22Rv1 (cell line): Measurements from ENCODE around the gene TECPR2.

Source experiments
- H3K27ac ChIP-seq: fragments of 450-650 bp; 2 replicates; pipeline ENCODE4 v1.5.1; 2017
- ZFX ChIP-seq: fragments of 450-650 bp; IDR thresholded peaks from 2 replicates; pipeline ENCODE4 v1.6.1; 2017; ENCODE audit warnings: antibody characterized with exemption, borderline replicate concordance
- TF ChIP-seq, protein P1 (sequence below): fragments of 450-650 bp; IDR thresholded peaks from 2 replicates; pipeline ENCODE4 v1.5.1; 2017; ENCODE audit warnings: mild to moderate bottlenecking

TECPR2 gene

DNA sequence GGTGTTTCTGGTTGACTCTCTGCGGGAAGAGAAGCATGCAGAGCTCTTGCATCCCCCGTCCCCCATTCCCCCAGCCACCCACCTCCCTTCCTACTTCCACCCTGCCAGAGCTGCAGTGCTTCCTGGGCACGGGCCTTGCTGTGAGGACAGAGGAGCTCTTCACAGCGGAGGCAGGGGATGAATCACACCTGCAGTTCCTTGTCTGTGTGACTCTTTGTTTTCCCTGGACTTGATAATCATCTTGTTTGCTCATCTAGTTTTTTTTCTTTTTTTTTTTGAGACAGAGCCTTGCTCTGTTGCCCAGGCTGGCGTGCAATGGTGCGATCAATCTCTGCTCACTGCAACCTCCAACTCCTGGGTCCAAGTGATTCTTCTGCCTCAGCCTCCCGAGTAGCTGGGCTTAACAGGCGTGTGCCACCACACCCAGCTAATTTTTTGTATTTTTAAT is 119.1 kb downstream of the TECPR2 start:
- peak overlapping the region; percentile 44 for H3K27ac ChIP-seq

GRCh38 chr14:102484316-102484715 is 121.6 kb downstream of the TECPR2 start:
- H3K27ac ChIP-seq, result no peak overlapping the region

More for the DNA sequence above, 119.1 kb downstream of the TECPR2 start:
- TF ChIP-seq ZFX, result no peak
- TF ChIP-seq, protein P1, sequence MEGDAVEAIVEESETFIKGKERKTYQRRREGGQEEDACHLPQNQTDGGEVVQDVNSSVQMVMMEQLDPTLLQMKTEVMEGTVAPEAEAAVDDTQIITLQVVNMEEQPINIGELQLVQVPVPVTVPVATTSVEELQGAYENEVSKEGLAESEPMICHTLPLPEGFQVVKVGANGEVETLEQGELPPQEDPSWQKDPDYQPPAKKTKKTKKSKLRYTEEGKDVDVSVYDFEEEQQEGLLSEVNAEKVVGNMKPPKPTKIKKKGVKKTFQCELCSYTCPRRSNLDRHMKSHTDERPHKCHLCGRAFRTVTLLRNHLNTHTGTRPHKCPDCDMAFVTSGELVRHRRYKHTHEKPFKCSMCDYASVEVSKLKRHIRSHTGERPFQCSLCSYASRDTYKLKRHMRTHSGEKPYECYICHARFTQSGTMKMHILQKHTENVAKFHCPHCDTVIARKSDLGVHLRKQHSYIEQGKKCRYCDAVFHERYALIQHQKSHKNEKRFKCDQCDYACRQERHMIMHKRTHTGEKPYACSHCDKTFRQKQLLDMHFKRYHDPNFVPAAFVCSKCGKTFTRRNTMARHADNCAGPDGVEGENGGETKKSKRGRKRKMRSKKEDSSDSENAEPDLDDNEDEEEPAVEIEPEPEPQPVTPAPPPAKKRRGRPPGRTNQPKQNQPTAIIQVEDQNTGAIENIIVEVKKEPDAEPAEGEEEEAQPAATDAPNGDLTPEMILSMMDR, result no peak

DNA sequence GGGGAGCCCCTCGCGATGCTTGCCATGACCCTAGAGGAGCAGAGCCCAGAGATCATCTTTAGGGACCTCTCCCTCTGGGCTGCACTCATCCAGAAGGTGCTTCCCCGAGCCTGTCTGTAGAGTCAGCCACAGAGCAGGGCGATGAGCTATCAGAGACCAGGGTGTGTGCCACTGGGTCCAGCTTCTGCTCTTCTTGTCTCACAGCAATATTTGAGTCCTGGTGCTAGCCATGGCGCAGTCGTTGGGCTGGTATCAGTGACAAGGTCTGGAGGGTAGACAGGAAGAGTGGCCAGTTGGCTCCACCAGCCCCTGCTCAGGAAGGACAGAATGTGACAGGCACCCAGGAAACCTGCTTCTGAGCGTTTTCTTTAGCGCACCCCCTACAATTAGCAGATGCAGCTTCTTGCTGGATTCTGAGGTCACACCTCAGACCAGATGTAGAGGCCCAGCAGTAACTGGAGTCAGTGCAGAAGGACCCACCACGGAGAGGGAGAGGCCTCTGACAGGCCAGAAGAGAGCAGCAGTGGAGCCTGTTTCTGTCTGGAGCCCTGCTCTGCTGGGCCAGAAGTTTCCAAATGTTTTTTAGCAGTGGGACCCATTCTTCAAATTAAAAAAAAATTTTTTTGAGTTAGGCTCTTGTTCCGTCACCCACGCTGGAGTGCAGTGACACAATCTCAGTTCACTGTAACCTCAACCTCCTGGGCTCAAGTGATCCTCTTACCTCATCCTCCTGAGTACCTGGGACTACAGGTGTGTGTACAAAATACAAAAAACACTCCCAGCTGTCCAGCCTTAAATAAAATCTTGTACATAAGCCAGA is 123.2 kb downstream of the TECPR2 start:
- TF ChIP-seq, protein P1, result no peak
- TF ChIP-seq ZFX, result no peak
- H3K27ac ChIP-seq, result no peak overlapping the region

More at GRCh38 chr14:102484316-102484715, 121.6 kb downstream of the TECPR2 start:
- TF ChIP-seq, protein P1, result no peak

- H3K27ac ChIP-seq, result no peak overlapping the region
- TF ChIP-seq, protein P1, result no peak
- no peak for TF ChIP-seq ZFX
Observed at GRCh38 chr14:102486513-102487203, 123.9 kb downstream of the TECPR2 start.

DNA sequence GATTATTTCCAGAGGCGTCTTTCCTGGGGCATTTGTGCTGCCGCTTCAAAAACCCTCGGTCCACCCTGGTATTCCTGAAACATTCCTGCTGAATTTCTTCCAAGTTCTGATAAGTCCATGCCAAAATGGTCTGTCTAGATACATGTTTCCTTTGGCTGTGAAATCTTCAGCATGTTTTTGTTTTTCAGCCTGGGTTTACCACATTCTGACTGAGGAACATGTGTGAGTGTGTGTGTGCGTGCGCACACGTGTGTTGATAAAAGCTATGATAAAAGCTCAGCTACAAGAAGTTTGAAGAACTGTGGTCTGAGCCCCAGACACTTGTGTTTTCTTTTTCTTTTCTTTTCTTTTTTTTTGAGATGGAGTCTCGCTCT is 124.5 kb downstream of the TECPR2 start:
- H3K27ac ChIP-seq, result no peak overlapping the region
- TF ChIP-seq ZFX, result no peak
- TF ChIP-seq, protein P1, result no peak

DNA sequence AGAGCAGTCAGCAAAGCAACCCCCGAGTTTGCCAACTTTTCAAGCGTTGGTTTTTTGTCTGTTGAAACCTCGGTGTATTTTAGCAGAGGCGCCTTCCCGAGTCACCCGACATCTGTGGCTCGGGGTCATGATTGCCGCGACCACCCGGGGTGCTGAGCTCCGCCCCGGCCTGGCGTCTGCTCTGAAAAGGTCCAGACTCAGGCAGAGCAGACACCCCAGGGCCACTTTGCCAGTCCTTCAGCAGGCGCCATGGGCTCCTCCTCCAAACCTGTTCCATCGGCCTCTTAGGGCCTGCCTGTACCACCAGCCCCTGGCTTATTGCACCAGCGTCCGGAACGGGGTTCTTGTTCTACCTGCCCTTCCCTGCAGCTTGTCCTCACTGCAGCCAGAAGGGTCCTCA is 127.7 kb downstream of the TECPR2 start:
- no peak for TF ChIP-seq ZFX
- TF ChIP-seq, protein P1, result no peak

DNA sequence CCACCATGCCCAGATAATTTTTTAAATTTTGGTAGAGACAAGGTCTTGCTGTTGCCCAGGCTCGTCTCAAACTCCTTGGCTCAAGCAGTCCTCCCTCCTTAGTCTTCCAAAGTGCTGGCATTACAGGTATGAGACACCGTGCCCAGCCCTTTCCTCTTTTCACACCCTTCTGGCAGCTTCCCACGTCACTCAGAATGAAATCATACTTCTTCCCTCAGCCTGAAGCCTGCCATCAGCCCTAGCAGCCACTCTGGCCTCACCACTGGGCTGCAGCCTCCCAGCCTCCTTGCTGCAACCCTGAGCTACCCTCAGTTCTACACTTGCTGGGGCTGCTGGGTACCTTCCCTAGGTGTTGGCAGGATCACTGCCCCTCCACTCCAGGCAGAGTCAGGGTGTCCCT is 128.6 kb downstream of the TECPR2 start:
- H3K27ac ChIP-seq, result no peak overlapping the region
- TF ChIP-seq ZFX, result no peak
- TF ChIP-seq, protein P1, result no peak

More for the DNA sequence above, 127.7 kb downstream of the TECPR2 start:
- H3K27ac ChIP-seq, result no peak overlapping the region
